Gastrocnemius medialis (tissue), 4 donors: Measurements from ENCODE around the gene RPUSD1.
A peak's percentile ranks its signal among the peaks of the same experiment; 100 is the strongest.

Experiments used
- CTCF ChIP-seq, 5 experiments: fragments of 450-650 bp in 3 of 5; fragments of 200-600 bp in 2 of 5; sonication (generic) in 2 of 5; IDR thresholded peaks in 4 of 5; conservative IDR thresholded peaks in 1 of 5; 1 replicate in 4 of 5; 2 replicates in 1 of 5; pipeline ENCODE4 v1.5.1; 2016 to 2019; ENCODE audit warnings: antibody characterized with exemption in 5 of 5, mild to moderate bottlenecking in 3 of 5, moderate library complexity in 3 of 5
- POLR2A ChIP-seq, 2 donors: fragments of 450-650 bp; IDR thresholded peaks; one replicate each; pipeline ENCODE4 v1.6.1; 2017; ENCODE audit warnings: antibody characterized with exemption in 2 of 2, mild to moderate bottlenecking in 2 of 2, moderate library complexity in 2 of 2

GRCh38 chr16:785563-786535, 2.3 kb downstream of the RPUSD1 start:
- TF ChIP-seq CTCF (IDR thresholded peaks at IDR 0.05 in 4 of 5, conservative IDR thresholded peaks at IDR 0.05 in 1 of 5), result peak; percentile 27 to 74 (median 68)
- no peak for TF ChIP-seq POLR2A (IDR thresholded peaks at IDR 0.05)
